Measurements from ENCODE around the gene UNC50.

DNA sequence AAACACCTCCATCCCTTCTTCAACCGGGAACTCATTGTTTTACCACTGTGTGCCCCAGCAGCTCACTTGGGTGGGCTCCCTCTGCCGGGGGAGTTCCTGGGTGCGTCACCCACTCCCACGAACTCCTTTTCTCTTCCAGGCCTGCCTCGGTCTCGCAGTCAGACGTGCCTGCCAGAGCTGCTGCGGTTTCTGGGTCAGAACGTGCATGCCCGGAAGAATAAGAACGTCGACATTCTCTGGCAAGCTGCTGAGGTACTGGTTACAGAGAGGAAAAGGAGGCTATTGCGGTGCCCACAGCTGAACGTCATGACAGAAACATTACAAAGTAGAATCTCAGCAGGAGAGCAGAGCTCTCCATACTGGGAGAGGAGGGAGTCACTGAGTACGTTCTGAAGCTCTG is 35.7 kb upstream of the UNC50 start:
- no peak for TF ChIP-seq POLR2A (IDR thresholded peaks at IDR 0.05)
- TF ChIP-seq, protein P1, sequence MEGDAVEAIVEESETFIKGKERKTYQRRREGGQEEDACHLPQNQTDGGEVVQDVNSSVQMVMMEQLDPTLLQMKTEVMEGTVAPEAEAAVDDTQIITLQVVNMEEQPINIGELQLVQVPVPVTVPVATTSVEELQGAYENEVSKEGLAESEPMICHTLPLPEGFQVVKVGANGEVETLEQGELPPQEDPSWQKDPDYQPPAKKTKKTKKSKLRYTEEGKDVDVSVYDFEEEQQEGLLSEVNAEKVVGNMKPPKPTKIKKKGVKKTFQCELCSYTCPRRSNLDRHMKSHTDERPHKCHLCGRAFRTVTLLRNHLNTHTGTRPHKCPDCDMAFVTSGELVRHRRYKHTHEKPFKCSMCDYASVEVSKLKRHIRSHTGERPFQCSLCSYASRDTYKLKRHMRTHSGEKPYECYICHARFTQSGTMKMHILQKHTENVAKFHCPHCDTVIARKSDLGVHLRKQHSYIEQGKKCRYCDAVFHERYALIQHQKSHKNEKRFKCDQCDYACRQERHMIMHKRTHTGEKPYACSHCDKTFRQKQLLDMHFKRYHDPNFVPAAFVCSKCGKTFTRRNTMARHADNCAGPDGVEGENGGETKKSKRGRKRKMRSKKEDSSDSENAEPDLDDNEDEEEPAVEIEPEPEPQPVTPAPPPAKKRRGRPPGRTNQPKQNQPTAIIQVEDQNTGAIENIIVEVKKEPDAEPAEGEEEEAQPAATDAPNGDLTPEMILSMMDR (IDR thresholded peaks at IDR 0.05), result no peak
